CD4-positive, alpha-beta T cell treated with Interleukin-1 beta for 1 hour (primary cell): ENCODE results near the gene CCNQ.

Experiments used
- DNase-seq, 2 donors: peaks; one replicate each; pipeline ENCODE4 v3.0.0-alpha.2; 2020 to 2022

CCNQ gene

DNA sequence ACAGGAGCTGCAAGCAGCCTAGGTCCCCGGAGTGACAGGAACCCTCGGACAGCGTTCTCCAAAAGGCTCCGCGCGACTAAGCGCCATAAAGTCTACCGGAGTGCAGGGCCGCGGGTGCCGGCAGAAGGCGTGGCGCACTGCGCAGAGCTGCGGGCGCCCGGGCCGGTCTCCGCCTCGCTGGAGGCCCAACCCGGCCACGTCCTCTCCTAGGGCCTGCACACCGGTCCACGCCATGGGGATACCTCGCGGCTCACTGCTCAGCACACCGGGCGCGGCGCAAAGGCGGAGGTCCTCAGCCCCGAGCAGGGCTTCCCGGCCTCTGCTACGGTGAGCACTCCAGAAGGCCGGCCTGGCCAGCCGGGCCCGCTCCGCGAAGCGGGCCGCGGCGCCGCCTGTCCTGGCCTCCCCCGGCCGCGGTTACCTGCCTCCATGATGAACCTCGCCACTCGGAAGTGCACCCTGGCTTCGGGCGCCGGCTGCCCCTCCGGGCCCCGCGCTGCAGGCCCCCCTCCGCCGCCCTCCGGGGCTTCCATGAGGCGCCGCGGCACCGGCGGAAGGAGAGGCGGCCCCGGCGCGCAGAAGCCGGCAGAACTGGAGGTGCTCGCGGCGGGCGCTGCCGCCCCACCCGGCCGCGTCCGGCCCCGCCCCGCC, at the start of gene CCNQ:
Gene CCNQ, minus strand, starts transcription at position 599 of the 651 bp plus-strand sequence. Its CDS starts 66 bp downstream, at position 533.
- DNase-seq, result peak in 1 of 2 donors; percentile 18

DNA sequence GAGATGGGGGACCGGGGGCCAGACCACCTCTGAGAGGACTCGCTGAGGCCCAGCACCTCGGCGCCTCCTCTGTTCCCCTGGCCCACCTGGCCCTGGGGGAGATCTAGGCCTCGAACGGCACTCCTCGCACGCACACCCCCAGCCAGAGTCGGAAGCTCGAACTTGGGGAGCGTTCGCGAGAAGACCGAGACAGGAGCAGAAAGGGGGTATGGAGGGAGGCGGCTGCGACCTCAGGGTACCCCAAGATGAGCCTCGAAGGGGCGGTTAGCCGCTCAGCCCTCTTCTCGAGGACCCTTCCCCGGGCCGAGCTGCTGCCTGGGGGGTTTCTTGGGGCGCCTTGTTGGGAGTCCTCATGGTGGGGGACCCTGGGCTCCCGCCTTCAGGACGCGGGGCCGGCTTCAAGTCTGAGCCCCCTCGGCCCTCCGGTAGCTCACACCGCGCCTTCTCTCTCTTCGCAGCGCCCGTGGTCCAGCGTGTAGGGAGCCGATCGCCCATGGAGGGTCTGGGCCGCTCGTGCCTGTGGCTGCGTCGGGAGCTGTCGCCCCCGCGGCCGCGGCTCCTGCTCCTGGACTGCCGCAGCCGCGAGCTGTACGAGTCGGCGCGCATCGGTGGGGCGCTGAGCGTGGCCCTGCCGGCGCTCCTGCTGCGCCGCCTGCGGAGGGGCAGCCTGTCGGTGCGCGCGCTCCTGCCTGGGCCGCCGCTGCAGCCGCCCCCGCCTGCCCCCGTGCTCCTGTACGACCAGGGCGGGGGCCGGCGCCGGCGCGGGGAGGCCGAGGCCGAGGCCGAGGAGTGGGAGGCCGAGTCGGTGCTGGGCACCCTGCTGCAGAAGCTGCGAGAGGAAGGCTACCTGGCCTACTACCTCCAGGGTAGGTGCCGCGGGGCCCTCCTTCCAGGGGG, 48.8 kb upstream of the CCNQ start:
- no peak for DNase-seq

DNA sequence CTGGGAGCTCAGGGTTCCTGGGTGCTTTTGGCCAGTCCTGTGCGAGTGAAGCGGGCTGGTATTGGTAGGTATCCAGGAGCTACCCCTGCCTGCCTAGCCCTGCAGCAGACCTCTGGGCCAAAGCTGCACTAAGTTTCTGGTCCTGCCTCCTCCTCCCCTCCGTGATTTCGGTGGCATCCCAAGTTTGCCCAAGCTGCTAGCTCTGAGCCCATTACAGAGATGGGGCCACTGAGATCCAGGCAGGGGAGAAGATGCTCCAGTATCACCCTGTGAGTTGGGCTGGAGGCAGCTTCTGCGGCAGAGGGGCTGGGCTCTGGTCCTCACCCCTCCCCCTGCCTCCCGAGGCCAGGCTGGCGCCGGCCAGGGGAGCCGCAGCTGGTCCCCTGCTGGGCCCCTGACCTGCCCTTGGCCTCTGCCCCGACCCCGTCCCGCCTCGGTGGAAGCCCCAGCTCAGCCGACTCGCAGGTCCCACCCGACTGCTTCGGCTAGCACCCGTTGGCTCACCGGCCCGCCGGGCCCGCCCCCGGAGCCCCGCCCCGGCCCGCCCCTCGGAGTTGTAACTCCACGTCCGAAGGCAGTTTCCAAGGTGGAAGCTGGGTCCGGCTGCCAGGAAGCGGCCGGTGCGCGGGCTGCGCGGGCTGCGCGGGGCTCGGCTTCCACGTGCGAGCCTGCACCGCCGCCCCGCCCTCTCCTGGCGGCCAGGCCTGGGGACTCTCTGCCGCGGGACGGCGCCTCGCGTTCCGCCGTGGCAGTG, 47.9 kb upstream of the CCNQ start, which contains the start of gene DUSP9:
Gene DUSP9, plus strand, starts transcription at position 584 of the 754 bp plus-strand sequence. CDS start 751 bp downstream, outside the sequence.
- no peak for DNase-seq

DNA sequence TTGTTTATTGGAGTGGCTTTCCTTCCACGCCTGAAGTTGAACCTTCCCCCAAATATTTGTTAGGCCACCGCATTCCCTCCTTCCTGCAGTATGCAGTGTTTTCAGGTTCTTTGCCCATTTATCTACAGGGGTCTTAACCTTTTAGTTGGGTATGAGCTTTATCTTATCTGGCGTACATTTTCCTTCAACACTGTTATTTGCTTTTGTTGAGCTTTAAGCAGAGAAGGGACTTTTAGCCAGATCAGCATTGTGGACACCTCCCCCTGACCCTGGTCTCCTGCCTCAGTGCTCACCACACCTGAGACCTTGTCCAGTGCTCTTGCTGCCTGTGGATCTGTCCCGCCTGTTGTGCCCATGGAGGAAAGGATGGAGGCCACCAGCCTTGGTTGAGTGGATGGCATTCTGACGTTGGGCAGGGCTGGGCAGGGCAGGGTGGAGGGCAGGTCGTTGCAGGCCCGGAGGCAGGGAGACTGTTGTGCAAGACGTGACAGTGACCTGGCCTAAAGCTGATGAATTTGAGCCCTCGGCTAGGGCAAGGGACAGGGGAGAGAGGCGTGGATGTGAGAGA, 47.1 kb upstream of the CCNQ start:
- no peak for DNase-seq

DNA sequence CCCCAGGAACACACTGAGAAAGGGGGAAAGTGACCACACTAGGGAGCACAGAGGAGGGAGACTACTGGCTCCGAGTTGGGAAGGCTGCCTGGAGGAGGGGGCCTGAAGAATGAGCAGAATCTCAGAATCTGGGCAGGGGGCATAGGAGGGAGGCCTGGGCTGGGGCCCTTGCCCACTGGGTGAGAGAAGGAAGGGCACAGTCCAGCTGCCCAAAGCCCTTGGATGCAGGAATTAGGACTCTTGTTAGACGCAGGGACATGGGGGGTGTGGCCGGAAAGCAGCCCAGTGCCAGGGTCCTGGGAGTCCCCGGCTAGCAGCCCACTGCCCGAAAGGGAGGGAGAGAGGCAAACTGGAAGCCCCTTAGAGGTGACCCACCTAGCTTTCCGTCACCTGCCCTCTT, 46.2 kb upstream of the CCNQ start:
- no peak for DNase-seq

DNA sequence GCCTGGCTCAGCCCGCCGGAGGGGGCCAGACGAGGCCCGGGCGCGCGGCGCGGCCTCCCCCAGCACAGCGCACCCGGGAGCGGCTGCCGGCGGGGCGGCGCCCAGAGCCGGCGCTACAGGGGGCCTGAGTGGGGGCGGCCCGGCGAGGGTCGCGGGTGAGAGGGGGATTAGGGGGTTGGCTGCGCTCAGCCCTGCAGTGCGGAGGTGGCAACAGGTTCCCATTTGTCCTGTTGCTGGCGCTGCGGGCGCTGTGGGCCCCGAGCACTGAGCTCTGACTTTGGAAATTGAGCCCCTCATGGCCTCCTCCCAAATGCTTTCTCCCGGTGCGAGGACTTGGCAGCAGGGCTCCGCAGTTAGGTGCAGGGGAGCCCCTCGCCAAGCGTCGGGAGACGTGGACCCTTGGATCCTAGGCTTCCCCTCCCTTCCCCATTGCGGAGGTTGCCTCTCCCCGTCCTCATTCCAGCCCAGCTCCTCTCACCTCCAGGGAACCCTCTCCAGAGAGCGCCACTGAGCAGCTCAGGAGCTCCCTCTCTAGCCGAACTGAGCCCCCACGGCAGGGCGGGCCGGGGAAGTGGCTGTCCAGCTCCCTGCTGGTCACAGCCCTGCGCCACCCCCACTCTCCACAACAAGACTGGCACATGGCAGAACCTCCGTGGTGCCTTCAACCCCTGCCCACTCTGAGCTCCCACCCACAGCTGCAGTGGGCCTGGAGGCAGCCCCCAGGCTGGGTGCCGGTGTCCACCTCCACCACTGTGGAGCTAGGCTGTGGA, 45.6 kb upstream of the CCNQ start:
- DNase-seq, result no peak

DNA sequence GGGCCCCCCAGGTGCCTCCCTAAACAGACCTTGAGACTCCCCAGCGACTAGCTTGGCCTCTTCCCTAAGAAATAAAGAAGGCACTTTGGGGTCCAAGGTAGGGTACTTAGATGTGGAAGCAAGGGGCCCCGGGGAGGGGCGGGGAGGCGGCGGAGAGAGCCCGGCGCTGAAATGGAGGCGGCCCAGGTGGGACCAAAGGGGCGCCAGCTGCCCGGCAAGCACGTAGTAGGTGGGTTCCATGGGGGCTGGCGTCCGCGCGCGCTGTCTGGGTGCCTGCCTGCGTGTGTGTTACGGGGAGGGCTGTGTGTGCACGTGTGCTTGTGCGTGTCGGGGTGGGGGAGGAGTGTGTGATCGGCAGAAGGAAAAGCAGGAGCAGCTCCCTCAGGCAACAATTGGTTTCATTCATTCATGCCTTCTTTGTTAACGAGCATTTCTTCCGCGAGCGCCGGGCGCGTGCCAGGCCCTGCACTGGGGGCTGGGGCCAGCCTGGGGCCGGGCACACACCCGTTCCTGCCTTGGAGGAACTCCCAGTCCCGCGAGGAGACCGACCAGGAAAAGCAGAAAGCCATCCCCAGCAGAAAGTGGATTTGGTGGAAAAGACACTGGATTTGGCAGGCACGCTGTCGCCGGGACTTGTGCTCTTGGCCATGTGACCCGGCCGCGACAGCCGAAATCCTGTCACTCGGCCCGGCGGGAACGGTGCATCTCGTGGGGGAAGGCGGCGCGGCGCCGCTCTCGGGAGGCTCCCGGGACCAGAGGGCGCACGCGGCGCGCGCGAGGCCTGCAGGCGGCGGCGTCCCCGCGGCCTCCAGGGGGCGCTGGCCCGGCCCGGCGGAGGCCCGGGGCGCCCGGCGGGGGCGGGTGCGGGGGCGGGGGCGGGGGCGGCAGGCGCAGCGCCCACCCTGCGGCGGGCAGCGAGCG, 44.8 kb upstream of the CCNQ start:
- DNase-seq, result no peak

DNA sequence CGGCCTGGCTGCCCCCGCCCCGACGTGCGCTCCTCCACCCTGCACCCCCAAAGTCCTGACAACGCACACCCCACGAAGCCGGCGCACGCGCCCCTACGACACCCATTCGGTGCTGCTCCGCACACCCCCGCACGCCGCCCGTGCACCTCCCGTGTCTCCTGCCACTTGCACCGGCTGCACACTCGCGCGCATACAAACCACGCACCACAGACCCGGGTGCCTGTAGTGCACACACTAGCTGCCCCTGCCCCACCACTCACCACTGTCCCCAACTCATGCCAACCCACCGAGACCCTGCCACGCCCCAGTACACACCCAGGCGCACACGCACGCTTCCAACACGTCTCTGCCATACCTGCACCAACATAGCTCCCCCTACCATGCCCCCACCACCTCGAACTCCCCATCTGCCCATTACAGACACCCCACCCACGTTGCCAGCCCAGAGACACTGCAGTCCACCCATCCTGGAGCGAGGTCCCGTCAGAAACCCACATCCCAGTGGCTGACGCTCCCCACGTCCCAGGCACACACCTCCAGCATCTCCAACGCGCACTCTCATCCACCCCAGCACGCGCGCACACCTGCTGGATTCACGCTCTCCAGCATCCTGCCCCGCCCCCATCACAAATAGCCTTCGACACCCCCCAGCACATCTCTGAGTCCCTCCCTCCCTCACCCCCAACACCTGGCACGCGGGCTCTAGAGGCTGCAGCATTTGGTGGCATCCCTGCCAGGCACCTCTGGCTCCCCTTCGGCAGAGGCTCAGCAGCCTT, 43.9 kb upstream of the CCNQ start:
- DNase-seq, result no peak

DNA sequence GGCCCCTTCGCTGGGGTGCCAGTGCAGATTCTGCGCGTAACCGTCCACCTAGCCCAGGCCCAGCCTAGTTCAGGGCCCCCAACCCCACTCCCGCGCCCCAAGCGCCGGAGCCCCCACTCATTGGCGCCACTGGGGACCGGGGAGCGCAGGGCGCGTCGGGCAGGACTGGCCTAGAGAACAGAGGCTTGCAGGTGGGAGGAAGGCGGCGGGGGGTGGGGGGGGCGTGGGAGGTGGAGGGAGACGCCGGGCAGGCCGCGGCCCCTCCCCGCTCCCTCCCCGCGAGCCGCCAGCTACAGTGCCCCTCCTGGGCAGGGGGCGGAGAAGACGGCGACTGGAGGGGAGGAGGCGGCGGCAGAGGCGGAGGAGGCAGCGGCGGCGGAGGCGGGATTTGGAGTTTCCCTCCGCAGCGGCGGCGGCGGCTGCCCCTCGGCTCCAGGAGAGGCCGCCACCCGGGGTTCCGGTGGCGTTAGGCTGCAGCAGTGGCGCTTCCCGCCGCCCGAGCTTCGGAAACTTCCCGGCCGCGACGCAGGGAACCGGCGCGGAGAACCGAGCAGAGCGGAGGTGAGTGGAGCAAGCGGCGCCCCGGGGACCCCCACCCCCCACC, 43.2 kb upstream of the CCNQ start:
- DNase-seq, result peak in 1 of 2 donors; percentile 1

DNA sequence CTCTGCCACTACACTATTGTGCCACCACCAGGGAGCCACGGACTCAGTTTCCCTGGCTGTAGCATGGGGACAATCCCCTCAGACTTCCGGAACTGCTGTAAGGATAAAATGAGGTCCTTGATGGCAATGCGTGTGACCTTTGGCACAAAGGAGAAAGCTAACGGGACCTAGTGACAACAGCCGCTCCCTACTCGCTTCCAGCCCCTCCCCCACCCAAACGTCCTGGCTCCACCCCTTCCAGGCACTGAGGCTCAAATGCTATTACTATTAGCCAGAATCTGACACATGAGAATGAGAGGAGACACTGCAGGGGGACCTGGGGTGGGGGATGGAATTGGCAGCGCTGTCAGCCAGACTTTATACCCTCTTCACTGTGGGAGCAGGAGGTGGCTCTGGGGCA, 42.7 kb upstream of the CCNQ start:
- no peak for DNase-seq

DNA sequence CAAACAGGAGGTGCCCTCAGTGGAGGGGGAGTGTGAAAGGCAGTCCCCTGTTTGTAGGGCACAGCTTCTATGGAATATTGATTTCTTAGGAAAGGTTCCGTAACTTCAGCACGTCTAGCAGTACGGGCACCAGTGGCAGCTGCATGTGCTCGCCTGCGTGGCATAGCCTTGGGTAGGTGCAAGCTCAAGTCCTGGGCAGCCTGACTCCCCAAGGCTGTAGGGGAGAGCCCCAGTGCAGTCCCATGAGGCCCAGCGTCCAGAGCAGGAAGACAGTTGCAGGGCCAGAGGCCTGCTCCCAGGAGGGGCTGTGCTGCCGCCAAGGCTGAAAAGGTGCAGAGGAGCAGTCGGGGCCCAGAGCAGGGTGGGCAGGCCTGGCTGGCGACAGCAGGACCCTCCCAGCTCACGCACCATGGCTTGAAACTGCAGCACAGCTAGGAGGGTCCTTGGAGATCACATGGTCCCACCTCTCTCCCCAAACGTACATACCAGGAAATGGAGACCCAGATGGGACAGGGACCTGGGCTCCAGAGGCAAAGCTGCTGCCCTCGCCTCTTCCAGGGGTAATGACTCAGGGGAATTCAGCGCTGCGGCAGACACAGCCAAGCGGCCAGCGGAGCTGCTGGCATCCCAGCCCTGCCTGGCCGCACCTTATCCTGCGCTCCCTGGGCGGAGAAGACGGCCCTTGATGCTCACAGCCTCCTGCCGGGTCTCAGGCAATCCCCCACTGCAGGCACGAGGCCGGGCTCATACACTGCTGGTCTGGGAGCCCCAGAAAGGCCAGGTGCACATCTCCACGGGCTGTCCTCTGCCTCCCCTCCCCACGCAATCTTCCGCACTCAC, 42.0 kb upstream of the CCNQ start:
- DNase-seq, result no peak

DNA sequence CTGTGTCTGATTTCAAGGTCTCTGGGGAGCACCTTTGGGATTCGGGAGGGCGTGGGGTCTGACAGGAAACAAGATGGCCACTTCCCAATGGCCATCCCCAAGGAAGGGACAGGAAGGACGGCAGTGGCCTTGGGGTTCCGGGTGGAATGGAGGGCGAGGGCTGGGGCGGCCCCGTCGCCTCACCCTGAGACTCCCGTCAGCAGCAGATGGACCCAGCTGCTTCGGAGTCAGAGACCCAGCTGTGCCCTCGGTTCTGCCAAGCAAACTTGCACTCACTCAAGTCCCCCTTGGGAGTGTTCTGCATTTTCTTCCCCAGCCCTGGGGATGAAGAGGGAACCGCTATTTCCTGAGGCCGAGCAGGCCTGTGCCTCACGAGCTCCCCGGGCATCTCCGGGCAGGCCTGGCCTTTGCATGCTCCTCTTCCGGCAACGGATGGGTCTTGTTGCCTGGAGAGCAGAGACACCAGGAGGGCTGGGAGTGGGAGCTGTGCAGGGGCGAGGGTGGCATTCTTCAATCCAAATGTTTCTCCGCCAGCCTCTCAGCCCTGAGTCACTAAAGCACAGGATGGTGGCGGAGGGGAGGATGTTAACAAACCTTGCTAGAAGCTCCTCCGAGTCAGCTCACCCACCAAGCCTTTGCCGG, 41.2 kb upstream of the CCNQ start:
- no peak for DNase-seq

DNA sequence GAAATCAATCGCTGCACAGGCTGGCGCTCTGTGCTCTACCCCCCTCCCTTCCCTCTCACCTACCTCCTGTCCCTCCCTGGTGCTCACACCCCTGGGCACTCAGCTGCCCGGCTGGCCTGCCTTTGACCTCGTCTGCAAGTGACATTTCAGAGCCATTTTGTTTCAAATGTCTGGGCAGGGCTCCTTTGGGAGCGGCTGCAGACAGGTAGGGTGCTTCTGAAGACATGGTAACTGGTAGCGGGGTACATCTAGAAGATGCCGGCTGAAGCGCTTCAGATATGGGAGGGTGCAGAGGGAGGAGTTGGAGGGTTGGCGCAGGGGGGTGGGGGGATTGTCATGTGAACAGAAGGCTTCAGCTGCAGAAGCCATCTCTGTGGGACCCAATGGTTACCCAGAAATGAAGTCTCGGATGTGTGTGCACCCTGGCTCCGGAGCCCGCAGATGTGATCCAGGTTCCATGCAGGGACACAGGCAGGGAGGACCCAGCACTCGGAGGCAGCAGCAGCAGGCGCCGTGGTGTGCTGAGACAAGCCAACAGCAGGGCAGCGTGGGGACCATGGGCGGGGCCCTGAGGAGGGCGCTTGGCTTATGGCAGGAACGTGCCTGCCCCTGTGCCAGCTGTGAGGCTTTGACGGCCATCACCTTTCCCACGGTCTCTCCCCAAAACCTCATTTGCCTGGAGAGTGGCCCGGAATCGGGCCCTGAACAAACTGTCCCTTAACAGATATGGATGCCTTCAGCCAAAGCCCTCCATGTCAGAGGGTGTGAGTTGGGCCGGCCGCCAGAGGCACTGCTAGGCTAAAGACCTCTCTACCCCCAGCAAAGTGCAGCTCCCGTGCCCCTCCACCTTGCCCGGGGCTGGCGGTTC, 40.5 kb upstream of the CCNQ start:
- no peak for DNase-seq

DNA sequence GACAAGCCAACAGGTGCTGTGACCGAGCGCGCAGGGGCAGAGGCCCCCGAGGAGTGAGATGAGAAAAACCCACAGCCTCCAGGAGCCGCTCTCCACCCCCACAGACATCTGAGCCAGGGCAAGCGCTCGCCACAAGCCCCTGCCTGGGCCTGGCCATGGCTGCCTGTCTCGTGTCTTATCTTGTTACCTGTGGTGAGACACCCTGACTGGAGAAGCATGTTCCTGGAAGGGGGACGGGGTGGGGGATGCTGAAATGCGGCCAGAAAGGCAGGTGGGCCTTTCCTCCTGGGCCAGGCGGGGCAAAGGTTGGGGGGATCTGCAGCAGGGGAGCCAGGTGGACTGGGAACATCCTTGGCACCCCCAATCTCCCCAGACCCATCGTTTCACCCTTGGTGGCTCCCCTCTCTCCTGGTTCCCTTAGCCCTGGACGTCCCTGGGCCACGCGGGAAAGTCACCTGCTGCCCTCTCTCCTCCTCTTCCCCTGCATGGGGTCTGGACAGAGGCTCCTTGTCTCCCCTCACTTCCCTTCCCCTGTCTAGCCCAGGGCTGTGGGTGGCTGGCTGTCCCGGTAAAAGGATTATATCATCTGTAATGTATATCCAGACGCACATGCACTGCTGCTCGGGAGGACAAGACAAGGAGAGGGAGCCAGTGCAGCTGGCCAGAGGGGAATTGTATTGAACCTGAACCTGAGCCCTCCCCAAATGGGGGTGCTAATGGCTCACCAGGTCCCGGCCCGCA, 39.7 kb upstream of the CCNQ start:
- DNase-seq, result no peak

DNA sequence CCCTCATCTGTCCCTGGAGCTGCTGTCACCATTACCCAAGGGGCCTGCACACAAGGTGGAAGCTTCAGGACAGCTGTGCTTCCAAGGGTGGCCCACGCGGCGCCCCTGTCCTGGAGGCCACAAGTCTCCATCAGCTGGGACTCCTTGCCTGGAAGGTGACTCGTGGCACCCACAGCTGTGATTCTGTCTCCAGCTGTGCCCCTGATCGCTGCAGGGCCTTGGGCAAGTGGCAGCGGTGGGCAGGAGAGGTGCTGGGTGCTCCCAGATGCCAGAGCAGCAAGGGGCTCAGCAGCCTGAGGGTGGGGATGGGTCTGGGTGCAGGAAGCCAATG, 39.1 kb upstream of the CCNQ start:
- no peak for DNase-seq

DNA sequence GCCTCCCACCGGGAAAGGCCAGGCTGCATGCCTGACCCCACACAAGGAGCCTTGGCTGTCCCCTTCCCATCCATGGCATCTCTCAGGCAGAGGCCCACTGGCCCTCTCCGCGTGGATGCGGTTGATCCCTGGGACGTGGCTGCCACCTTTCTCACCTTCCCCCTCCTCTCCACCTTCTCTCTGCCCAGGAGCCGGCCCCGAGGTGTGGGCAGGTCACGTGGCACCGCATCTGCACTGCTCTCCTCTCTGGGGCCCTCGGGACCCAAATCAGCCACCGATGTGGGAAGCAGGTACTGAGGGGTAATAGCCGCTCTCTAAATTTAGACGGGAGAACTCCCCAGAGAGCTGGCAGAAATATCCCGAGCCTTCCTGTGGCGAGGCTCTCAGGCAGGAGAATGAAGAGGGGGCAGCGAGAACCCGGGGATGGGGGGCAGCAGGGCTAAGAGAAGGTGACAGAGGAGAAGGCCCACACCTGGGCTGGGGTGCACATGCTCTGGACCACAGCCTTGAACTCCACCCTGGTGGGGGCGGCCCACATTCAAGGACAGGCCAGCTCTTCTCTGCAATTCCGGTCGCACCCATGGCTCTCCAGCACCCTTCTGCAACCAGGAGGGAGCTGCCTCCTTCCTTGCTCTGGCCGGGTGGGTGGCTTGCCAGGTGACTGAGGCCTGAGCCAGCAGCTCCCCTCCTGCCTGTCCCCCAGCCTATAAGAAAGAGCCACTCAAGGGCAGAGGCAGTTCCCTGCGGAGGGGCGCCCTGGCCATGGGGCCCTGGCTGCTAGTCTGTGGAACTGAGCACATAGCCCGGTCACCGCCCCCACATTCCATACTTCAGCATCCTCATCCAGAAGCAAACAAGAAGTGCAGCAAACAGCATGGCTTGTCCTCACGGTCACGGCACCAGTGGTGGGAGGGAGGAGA, 38.4 kb upstream of the CCNQ start:
- no peak for DNase-seq
